ENCODE measurements around the gene PMAIP1.
"Not testable (repeated sequence)": the region's sequence is repeated elsewhere in the genome, so short reads cannot be mapped to it uniquely, and the experiment has no call there.

DNA sequence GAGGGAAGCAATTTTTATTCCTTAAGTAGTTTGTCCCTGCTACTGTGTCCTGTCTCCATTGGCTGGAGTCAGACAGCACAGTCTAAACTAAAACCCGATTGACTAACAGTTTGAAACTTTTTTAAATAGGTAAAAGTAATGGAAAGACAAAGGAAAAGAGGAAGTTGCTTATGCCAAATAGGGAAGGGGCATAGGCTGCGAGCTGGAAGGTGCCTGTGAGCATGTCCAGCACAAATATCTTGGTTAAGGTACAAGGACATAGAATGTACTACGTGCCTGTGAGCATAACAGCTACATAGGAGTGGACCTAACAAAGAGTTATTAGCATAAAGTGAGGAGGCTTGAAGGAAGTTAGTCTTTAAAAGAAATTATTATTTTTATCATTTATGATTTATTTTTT lies 13.4 kb upstream of the PMAIP1 start:
- TF ChIP-seq, protein P1, sequence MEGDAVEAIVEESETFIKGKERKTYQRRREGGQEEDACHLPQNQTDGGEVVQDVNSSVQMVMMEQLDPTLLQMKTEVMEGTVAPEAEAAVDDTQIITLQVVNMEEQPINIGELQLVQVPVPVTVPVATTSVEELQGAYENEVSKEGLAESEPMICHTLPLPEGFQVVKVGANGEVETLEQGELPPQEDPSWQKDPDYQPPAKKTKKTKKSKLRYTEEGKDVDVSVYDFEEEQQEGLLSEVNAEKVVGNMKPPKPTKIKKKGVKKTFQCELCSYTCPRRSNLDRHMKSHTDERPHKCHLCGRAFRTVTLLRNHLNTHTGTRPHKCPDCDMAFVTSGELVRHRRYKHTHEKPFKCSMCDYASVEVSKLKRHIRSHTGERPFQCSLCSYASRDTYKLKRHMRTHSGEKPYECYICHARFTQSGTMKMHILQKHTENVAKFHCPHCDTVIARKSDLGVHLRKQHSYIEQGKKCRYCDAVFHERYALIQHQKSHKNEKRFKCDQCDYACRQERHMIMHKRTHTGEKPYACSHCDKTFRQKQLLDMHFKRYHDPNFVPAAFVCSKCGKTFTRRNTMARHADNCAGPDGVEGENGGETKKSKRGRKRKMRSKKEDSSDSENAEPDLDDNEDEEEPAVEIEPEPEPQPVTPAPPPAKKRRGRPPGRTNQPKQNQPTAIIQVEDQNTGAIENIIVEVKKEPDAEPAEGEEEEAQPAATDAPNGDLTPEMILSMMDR (IDR thresholded peaks at IDR 0.05) = not testable (repeated sequence)
- TF ChIP-seq ZFX (IDR thresholded peaks at IDR 0.05; ENCODE audit: borderline replicate concordance) = not testable (repeated sequence)
